PC-9 (cell line): ENCODE measurements around the gene DDX39B. TPM values are rescaled to one million over a fixed set of nuclear protein-coding genes. Genes with fewer than 3 reads are reported as not detected.

Source experiments
- BruUV-seq: library from RNA; stranded (reverse); fragments of 400-500 nt; replicated peaks from 2 replicates; lab custom pipeline; 2021; lab: Mats Ljungman, UMichigan
- CTCF ChIA-PET: fragments of 300-600 bp; sonication (Branson Sonifier 250); formaldehyde crosslinking; loops from one replicate; lab custom pipeline; 2022; ENCODE audit warnings: antibody characterized with exemption; lab: Charles Lee
- POLR2A ChIA-PET: fragments of 300-600 bp; sonication (Branson Sonifier 250); formaldehyde crosslinking; loops from one replicate; lab custom pipeline; 2022; ENCODE audit warnings: antibody characterized with exemption; ENCODE audit not compliant: unreplicated experiment; lab: Charles Lee
- DNase-seq, 2 experiments: peaks; one replicate each; pipeline versions ENCODE4 v3.0.0 to v3.0.0-alpha.2; 2015 to 2022; ENCODE audit warnings: mixed read lengths in 1 of 2
- H2AFZ ChIP-seq: fragments of 200-600 bp; sonication (generic); 2 replicates; pipeline ENCODE4 v1.8.1; 2017; ENCODE audit warnings: antibody characterized with exemption
- H3F3A ChIP-seq: fragments of 200-600 bp; sonication (generic); 2 replicates; pipeline ENCODE4 v1.8.1; 2017; ENCODE audit warnings: antibody characterized with exemption, mild to moderate bottlenecking, low read depth; ENCODE audit not compliant: insufficient read depth
- H3K27ac ChIP-seq: fragments of 200-600 bp; sonication (generic); 2 replicates; pipeline ENCODE4 v1.6.1; 2016; ENCODE audit warnings: mixed run types
- H3K27me3 ChIP-seq: fragments of 200-600 bp; sonication (generic); 2 replicates; pipeline ENCODE4 v1.6.1; 2016; ENCODE audit warnings: low read depth, mixed run types; ENCODE audit not compliant: insufficient read depth
- H3K36me3 ChIP-seq: fragments of 200-600 bp; sonication (generic); 2 replicates; pipeline ENCODE4 v1.6.1; 2016; ENCODE audit warnings: low read depth, mixed run types
- H3K4me1 ChIP-seq: fragments of 200-600 bp; sonication (generic); replicated peaks from 2 replicates; pipeline ENCODE4 v1.6.1; 2016; ENCODE audit warnings: mixed run types; ENCODE audit not compliant: insufficient read depth
- H3K4me2 ChIP-seq: fragments of 200-600 bp; sonication (generic); 2 replicates; pipeline ENCODE4 v1.6.1; 2017; ENCODE audit warnings: mixed run types
- H3K4me3 ChIP-seq: fragments of 200-600 bp; sonication (generic); 2 replicates; pipeline ENCODE4 v1.6.1; 2016; ENCODE audit warnings: mixed run types
- H3K79me2 ChIP-seq: fragments of 200-600 bp; sonication (generic); 2 replicates; pipeline ENCODE4 v1.6.1; 2017; ENCODE audit warnings: low read depth, mixed run types
- H3K9me2 ChIP-seq: fragments of 200-600 bp; sonication (generic); 2 replicates; pipeline ENCODE4 v1.8.1; 2017; ENCODE audit warnings: mild to moderate bottlenecking; ENCODE audit not compliant: insufficient read depth
- H3K9me3 ChIP-seq: fragments of 200-600 bp; sonication (generic); 2 replicates; pipeline ENCODE4 v1.8.1; 2016; ENCODE audit warnings: low read depth; ENCODE audit not compliant: insufficient read depth
- H4K20me1 ChIP-seq: fragments of 200-600 bp; sonication (generic); 2 replicates; pipeline ENCODE4 v1.8.1; 2017; ENCODE audit not compliant: insufficient read depth
- CTCF ChIP-seq: fragments of 200-600 bp; sonication (generic); conservative IDR thresholded peaks from 2 replicates; pipeline ENCODE4 v1.6.1; 2017; ENCODE audit warnings: mixed run types, antibody characterized with exemption, mild to moderate bottlenecking, moderate library complexity
- EZH2 ChIP-seq: fragments of 200-600 bp; sonication (generic); IDR thresholded peaks from 2 replicates; pipeline ENCODE4 v1.8.0; 2017; ENCODE audit warnings: antibody characterized with exemption, low read depth
- intact Hi-C: fragments of 100-400 bp; cut with micrococcal nuclease; formaldehyde crosslinking; loops from one replicate; pipeline ENCODE4 v1.10.0; 2022; ENCODE audit not compliant: unreplicated experiment
- total RNA-seq: library from RNA; stranded (reverse); gene quantifications from 2 replicates; pipeline ENCODE4 v1.2.3, GENCODE V29; 2021

Gene DDX39B
- total RNA-seq, 1 experiment from 2014 or later = 383 TPM

- no peak overlapping the region for H3K27ac ChIP-seq
- no peak overlapping the region for H2AFZ ChIP-seq
- peaks cover 37% of the 10 kb centered on the region for H4K20me1 ChIP-seq
- no peak overlapping the region for H3K4me3 ChIP-seq
- BruUV-seq = no TSS peak
- peaks cover 25% of the 10 kb centered on the region for H3K36me3 ChIP-seq
- TF ChIP-seq EZH2 (no peak), CTCF (no peak)
- ChIA-PET POLR2A (interaction anchor here (0.6 to 0.7 kb wide), 2 partner anchors 33 to 1434 kb away, joined by 3 to 4 read pairs; no protein-coding TSS in a partner anchor), CTCF (interaction anchor here (0.7 kb wide), 1 partner anchor 646 kb away, joined by 9 read pairs; no protein-coding TSS in a partner anchor)
- intact Hi-C loops = loop anchor here (5.0 kb wide), 1 partner anchor 36 kb away; no protein-coding TSS in a partner anchor
- no peaks in the 10 kb centered on the region for H3K9me2 ChIP-seq
- H3K27me3 ChIP-seq = no peaks in the 10 kb centered on the region
- no peaks in the 10 kb centered on the region for H3K9me3 ChIP-seq
- 0 out of 2 replicates have a peak, but pooled peaks cover 7% of the 10 kb centered on the region for H3K4me1 ChIP-seq
- H3K4me2 ChIP-seq = no peak overlapping the region
- H3F3A ChIP-seq = peaks cover 47% of the 10 kb centered on the region
- H3K79me2 ChIP-seq = 0 out of 2 replicates have a peak, but pooled peaks cover under 1% of the 10 kb centered on the region
- no peak for DNase-seq
Measured at GRCh38 chr6:31528307-31528777, 13.5 kb downstream of the DDX39B start.

GRCh38 chr6:31525932-31526591 lies 15.7 kb downstream of the DDX39B start:
- intact Hi-C loops = loop anchor here (5.0 kb wide), 1 partner anchor 34 kb away; no protein-coding TSS in a partner anchor
- Histone ChIP-seq H3K27ac (no peak overlapping the region), H3K9me2 (no peaks in the 10 kb centered on the region), H2AFZ (no peak overlapping the region), H4K20me1 (peaks cover 16% of the 10 kb centered on the region; the same call in 1 of the 2 replicates), H3K36me3 (peaks cover 6% of the 10 kb centered on the region; the same call in 1 of the 2 replicates), H3F3A (peaks cover 26% of the 10 kb centered on the region), H3K27me3 (no peaks in the 10 kb centered on the region), H3K4me2 (no peak overlapping the region), H3K4me1 (0 out of 2 replicates have a peak, but pooled peaks cover 7% of the 10 kb centered on the region), H3K9me3 (no peaks in the 10 kb centered on the region), H3K4me3 (no peak overlapping the region), H3K79me2 (no peaks in the 10 kb centered on the region)
- no peak for TF ChIP-seq CTCF
- no peak for TF ChIP-seq EZH2
- BruUV-seq = no TSS peak
- CTCF ChIA-PET = interaction anchor here (0.6 kb wide), 1 partner anchor 30 kb away, joined by 3 read pairs; no protein-coding TSS in a partner anchor
- POLR2A ChIA-PET = interaction anchor here (0.6 kb wide), 1 partner anchor 1898 kb away, joined by 3 read pairs; no protein-coding TSS in a partner anchor
- DNase-seq = no peak

- DNase-seq = no peak
- Histone ChIP-seq H3K27ac (no peak overlapping the region), H3K9me2 (no peaks in the 10 kb centered on the region), H2AFZ (no peak overlapping the region), H3F3A (peaks cover 21% of the 10 kb centered on the region), H3K9me3 (no peaks in the 10 kb centered on the region), H3K79me2 (no peaks in the 10 kb centered on the region), H3K4me2 (no peak overlapping the region), H3K36me3 (peaks cover under 1% of the 10 kb centered on the region; the same call in 1 of the 2 replicates), H3K4me1 (0 out of 2 replicates have a peak, but pooled peaks cover 7% of the 10 kb centered on the region), H3K4me3 (no peak overlapping the region), H3K27me3 (no peaks in the 10 kb centered on the region), H4K20me1 (peaks cover 11% of the 10 kb centered on the region; the same call in 1 of the 2 replicates)
- no TSS peak for BruUV-seq
- POLR2A ChIA-PET = interaction anchor here (0.6 kb wide), 1 partner anchor 1898 kb away, joined by 3 read pairs; no protein-coding TSS in a partner anchor
- TF ChIP-seq CTCF (no peak), EZH2 (no peak)
- CTCF ChIA-PET = no interaction called here
- intact Hi-C loops = loop anchor here (5.0 kb wide), 1 partner anchor 33 kb away; no protein-coding TSS in a partner anchor
Measured at GRCh38 chr6:31525553-31525931, 16.3 kb downstream of the DDX39B start.
